ENCODE data around the gene XRN1. TPM values are rescaled to one million over a fixed set of nuclear protein-coding genes. Genes with fewer than 3 reads are reported as not detected.
"Not testable (repeated sequence)": the region's sequence is repeated elsewhere in the genome, so short reads cannot be mapped to it uniquely, and the experiment has no call there.

XRN1 gene, protein sequence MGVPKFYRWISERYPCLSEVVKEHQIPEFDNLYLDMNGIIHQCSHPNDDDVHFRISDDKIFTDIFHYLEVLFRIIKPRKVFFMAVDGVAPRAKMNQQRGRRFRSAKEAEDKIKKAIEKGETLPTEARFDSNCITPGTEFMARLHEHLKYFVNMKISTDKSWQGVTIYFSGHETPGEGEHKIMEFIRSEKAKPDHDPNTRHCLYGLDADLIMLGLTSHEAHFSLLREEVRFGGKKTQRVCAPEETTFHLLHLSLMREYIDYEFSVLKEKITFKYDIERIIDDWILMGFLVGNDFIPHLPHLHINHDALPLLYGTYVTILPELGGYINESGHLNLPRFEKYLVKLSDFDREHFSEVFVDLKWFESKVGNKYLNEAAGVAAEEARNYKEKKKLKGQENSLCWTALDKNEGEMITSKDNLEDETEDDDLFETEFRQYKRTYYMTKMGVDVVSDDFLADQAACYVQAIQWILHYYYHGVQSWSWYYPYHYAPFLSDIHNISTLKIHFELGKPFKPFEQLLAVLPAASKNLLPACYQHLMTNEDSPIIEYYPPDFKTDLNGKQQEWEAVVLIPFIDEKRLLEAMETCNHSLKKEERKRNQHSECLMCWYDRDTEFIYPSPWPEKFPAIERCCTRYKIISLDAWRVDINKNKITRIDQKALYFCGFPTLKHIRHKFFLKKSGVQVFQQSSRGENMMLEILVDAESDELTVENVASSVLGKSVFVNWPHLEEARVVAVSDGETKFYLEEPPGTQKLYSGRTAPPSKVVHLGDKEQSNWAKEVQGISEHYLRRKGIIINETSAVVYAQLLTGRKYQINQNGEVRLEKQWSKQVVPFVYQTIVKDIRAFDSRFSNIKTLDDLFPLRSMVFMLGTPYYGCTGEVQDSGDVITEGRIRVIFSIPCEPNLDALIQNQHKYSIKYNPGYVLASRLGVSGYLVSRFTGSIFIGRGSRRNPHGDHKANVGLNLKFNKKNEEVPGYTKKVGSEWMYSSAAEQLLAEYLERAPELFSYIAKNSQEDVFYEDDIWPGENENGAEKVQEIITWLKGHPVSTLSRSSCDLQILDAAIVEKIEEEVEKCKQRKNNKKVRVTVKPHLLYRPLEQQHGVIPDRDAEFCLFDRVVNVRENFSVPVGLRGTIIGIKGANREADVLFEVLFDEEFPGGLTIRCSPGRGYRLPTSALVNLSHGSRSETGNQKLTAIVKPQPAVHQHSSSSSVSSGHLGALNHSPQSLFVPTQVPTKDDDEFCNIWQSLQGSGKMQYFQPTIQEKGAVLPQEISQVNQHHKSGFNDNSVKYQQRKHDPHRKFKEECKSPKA (N-terminal part only)
- 37.9 and 49.1 TPM in 2 replicates for total RNA-seq

DNA sequence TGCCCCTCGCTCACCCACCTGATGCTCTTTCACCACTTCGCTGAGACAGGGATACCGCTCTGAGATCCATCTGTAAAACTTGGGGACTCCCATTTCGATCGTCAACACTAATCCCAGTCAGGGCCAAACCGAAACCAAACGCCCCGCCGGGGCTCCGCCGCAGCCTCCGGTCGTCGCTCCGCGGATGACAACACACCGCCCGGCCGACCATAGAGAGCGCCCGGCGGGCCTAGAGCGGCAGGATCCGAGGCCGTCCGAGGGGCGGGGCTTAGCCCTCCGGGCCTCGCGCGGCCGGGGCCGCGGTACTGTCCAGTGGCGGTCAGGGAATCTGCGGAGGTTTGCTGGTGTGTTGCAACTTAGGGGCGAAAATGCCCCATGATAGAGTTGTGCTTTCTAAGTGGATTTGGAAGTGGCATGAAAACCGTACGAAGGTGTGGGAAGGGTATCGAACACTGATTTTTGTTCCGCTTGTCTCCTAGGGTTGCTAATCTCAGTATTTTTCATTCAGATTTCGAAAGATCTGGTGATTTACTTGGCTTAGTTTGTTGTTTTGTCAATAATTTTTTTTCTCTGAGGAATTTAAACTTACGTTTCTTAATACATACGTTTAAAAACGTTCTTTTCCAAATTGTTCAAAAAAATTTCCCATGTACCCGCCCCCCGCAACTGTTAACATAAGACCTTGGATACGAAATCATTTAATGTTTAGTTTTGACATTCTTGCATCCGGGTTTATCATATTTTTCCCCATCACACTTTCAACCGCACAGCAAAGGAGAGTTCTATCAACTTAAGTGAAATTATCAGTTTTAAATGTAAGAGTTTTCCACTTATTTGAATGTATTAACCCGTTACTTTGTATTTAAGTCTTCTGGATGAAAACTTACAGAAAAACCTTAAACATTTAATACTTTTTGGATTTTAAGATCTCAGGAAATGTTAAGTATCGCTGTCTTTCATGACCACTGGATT lies at the start of gene XRN1:
XRN1 (minus strand) TSS at position 186 of the 972 bp plus-strand sequence; CDS start at position 93, 93 bp downstream.
- DNase-seq = peak; percentile 97

DNA sequence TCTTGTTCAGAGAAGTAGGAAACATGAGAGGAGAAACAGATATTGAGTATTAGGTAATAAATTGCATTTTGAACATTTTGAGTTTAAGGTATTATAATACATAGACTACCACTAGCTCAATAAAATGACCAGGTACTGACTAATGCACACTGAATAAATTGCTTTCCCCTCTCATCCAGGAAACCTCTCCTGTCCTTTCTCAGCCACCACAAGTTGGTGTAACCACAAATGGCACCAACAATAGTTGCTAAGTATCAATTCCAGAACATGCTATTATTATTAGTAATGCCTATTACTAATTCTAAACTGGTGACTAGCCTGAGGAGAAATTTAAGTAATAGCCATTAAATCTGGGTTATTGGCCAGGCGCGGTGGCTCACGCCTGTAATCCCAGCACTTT lies 47.3 kb upstream of the XRN1 start:
- DNase-seq = no peak

DNA sequence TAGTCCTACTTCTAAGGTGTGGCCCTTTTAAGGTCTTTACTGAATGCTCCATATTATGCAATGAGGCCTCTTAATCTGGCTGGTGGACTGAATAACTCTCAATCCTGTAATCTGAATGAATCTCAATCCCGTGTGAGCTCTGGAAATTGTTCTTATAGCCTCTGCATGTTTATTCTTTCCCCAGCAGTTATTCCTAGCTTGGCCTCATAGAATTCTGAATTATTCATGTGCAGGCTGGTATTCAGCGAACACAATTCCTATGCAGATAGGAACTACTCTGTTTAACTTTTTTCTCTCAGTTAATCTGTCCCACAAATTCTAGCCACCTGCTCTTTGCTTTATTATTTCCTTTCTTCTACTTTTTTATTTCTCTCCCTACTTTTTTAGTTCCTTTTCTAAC lies 44.3 kb upstream of the XRN1 start:
- no peak for DNase-seq

DNA sequence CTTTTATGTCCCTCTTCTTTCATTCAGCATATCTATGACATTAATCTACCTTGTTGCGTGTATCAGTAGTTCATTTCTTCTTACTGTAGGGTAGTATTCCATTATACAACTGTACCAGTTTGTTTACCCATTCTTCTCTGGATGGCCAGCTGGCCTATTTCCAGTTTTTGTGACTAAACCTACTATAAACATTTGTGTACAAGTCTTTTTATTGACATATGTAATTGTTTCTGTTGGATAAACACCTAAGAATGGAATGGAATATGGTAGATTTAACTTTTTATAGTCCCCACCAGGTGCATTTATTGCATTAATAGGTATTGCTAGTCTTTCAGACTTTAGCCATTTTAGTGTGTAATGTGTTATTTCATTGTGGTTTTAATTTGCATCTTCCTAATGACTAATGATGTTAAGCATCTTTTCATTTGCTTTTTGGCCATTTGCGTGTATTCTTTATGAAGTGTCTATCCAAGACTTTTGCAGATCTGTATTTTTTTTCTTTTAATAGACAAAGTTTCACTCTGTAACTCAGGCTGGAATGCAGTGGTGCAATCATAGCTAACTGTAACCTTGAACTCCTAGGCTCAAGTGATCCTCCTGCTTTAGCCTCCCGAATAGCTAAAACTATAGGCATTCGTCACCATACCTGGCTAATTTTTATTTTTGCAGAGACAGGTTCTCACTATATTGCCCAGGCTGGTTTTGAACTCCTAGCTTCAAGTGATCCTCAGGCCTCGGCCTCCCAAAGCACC lies 41.9 kb upstream of the XRN1 start:
- no peak for DNase-seq

DNA sequence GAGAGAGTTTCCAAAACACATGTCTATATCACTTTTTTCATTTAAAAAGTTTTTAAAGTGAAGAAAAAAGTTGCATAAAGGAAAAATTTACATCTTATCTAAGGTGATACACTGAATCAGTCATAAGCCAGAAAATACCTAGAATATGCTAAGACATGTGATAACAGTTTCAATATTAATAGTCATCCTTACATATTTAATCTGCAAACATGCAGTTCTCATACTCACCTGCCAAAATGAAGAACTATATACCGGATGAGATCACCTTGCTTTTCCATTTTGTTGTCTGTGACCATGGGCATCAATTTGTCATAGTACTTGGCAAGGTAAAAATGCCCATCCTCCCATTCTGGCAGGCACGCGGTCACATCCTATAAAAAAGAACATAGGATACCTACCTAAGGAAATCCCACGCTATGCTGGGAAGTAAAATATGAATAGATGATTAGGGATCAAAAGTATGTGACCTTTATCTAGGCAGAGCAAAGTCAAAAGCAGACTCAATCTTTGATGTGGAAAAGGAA lies 37.1 kb upstream of the XRN1 start:
- no peak for DNase-seq

DNA sequence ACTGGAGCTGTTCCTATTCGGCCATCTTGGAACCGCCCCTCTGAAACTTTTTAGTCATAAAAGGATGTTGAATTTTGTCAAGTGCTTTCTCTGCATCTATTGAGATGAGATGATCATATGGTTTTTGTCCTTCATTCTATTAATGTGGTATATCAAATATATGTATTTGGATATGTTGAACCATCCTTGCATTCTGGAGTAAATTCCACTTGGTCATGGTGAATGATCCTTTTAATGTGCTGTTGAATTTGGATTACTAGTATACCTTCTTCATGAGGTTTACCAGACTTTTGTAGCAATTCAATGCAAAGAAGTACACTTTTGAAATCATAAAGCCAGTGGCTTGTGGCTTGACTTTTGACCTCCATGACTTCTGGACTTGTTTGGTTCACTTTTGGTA lies 33.4 kb upstream of the XRN1 start:
- no peak for DNase-seq

DNA sequence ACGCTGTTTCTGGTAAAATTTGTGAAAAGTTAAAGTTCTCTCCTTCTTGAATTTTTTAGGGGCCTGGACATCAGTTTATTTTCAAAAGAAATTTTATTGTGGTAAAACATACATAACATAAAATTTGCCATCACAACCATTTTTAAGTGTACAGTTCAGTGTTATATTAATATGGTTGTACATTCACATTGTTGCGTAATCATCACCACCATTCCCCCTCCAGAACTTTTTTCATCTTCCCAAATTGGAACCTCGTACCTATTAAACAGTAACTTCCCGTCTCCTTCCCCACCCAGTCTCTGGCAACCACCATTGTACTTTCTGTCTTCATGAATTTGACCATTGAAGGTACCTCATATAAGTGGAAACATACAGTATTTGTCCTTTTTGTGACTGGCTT lies 23.0 kb upstream of the XRN1 start:
- no peak for DNase-seq

DNA sequence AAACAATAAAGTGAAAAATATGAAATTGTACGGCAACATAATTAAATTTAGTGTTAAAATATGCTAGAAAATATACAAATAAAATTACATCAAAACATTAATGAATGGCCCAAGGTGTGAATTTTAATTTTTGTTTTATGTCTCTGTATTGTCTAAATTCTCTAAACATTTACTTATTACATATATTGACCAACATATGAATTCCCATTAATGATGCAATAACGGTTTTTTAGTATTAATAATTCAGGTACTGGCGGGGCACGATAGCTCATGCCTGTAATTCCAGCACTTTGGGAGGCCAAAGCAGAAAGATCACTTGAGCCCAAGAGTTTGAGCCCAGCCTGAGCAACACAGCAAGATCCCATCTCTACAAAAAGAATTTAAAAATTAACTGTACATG lies 20.6 kb upstream of the XRN1 start:
- DNase-seq = no peak

DNA sequence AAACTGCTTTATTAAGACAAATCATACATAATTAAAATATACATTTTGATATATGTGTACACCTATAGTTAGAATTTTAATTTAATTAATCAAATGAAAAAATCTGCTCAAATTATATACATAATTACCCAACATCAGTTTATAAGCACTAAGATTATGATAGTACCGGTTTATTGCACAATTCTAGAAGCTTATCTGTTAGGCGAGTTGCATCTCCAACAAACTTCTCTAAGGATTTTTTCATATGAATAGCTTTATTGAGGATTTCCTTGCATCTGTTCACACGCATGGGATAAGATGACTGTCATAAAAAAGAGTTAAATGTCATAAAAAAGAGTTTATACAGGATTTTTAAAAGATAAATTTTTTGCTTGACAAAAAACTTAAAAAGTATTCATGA lies 19.9 kb upstream of the XRN1 start:
- DNase-seq = no peak

DNA sequence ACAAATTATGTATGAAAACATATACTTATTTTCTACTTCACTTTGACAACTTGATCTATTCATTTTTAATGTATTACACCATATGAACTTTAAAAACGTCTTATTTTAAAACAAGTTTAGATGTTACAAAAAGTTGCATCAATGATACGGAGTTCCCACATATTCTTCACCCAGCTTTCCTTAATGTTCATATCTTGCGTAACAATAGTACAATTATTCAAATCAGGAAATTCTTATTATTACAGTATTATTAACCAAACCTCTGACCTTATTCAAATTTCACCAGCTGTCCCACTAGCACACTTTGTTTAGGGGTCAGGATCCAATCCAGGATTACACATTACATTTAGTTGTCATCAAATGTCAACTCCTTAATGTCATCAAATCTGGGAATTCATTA lies 12.9 kb upstream of the XRN1 start:
- DNase-seq = no peak

DNA sequence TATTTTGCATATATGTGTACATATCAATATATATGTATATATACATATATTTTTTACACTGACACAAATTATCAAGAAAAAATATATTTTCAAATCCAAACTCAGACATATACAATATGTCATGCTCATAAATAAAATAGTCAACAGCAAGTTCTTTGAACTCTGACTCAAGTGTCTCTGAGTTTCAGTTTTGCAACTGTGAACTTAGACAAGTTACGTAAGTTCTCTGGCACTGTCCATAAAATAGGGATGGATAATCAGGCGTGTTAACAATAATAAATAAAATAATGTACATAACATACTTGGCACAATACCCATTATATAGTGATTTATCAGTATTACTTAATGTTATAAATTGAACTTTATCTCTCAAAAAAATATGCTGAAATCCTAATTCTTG lies 12.1 kb upstream of the XRN1 start:
- DNase-seq = no peak

DNA sequence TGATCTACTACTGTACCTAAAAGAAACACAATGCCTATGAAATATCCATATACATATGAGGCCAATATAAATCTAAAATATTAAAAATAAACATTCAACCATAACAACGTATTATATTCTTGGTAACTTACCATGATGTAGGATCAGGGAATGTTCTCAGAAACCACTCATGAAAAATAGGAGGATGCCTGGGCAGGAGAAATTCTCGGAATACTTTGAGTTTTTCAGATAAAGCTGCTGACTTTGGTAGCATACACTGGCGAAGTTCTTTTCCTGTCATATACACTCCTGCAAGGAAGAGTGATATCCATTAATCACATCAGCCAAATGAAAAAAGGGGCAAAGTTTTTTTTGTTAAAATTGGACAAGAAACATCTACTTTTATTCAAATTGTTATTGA lies 11.3 kb upstream of the XRN1 start:
- no peak for DNase-seq

DNA sequence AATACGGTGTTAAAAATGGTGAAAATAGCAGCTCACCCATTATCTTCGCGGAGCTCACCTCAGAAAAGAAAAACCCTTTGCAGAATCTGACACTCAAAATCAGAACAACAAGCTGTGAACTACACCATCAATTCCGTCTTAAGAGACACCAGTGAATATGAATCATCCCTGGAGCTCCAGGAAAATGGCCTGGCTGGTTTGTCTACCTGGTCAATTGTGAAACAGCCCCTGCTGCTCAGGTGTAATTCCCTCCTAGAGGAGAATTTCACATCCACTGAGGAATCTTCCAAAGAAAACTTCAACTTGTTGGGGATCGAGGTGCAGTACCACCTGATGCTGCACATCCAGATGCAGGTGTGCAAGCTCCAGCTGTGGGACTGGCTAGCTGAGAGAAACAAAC lies 3.0 kb upstream of the XRN1 start:
- DNase-seq = no peak

DNA sequence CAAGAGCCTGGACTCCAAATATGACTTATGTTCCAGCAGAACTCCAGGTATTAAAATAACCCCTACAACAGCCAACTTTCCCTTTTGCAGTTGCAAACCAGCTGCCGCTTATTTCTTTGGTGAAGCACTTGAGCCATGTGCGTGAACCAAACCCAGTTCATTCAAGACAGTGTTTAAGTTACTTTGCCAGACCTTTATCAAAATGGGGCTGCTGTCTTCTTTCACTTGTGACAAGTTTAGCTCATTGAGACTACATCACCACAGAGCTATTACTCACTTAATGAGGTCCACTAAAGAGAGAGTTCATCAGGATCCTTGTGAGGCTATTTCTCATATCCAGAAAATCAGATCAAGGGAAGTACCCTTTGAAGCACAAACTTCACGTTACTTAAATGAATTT lies 2.4 kb upstream of the XRN1 start:
- no peak for DNase-seq

DNA sequence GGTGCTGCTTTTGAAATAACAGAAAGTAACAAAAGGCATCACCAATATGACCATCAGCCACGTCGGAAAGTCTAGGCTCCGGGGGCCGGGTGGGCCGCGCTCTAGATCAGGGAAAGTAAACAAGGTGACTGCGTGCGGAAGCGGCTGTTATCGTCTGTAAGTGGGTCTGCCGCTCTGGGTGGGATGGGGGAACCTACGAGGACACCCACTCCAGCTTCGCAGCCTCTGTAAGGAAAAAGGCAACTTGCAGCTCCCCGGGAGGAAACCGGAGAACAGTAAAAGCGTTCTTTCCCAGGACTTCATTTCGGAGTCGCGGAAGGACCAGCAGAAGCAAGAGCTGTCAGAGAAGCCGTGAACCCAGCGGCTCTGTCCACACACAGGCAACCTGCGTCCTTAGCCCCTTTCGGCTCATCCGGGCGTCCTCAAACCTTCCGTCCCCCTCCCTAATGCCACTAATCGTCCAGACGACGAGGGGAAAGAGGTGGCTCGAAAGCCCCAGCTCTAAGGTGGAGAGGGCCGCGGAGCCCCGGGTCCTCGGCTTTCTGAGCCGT lies 461 bp downstream of the XRN1 start:
- DNase-seq = peak; percentile 55

DNA sequence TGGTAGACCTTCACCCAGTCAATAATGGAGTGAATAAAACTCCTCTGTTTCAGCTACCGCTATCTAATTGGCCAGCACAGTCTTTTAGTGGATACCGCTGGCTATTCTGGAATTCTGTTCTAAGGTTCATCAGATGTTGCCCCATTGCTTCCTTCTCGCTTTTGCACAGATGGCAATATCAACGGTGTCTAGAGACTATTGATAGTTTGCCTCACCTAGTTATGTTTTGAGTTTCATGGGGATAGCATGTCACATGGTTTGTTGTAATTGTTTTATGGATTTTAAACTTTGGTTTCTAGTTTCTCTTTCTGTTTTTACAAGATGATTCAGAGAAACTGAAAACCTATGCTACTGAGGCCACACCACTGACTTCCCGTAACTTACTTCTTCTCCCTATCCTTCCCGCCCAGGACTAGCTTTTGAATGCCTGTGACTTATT lies 2.0 kb downstream of the XRN1 start:
- DNase-seq = peak; percentile 12

DNA sequence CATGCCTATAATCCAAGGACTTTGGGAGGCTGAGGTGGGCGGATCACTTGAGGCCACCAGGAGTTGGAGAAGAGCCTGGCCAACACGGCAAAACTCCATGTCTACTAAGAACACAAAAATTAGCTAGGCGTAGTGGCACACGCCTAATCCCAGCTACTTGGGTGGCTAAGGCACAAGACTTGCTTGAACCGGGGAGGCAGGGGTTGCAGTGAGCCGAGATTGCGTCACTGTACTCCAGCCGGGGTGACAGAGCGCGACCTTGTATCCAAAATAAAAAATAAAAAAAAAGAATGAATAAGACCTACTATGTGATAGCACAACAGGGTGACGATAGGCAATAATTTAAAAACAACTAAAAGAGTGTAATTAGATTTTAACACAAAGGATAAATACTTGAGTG lies 3.5 kb downstream of the XRN1 start:
- DNase-seq = no peak

DNA sequence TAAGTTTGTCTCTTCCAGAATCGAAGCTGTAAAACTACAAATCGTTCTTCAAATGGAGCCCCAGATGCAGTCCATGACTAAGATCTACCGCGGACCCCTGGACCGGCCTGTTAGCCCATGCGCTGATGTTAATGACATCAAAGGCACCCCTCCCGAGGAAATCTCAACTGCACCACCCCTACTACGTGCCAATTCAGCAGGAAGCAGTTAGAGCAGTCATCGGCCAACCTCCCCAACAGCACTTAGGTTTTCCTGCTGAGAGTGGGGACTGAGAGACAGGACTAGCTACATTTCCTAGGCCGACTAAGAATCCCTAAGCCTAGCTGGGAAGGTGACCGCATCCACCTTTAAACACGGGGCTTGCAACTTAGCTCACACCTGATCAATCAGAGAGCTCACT lies 4.8 kb downstream of the XRN1 start:
- DNase-seq = not testable (repeated sequence)

DNA sequence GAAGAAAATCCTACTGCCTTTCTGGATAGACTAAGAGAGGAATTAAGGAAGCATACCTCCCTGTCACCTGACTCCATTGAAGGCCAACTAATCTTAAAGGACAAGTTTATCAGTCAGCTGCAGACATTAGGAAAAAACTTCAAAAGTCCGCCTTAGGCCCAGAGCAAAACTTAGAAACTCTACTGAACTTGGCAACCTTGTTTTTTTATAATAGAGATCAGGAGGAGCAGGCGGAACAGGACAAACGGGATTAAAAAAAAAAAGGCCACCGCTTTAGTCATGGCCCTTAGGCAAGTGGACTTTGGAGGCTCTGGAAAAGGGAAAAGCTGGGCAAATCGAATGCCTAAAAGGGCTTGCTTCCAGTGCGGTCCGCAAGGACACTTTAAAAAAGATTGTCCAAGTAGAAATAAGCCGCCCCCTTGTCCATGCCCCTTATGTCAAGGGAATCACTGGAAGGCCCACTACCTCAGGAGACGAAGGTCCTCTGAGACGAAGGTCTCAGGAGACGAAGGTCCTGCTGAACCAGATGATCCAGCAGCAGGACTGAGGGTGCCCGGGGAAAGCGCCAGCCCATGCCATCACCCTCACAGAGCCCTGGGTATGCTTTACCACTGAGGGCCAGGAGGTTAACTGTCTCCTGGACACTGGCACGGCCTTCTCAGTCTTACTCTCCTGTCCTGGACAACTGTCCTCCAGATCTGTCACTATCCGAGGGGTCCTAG lies 8.2 kb downstream of the XRN1 start:
- DNase-seq = not testable (repeated sequence)

DNA sequence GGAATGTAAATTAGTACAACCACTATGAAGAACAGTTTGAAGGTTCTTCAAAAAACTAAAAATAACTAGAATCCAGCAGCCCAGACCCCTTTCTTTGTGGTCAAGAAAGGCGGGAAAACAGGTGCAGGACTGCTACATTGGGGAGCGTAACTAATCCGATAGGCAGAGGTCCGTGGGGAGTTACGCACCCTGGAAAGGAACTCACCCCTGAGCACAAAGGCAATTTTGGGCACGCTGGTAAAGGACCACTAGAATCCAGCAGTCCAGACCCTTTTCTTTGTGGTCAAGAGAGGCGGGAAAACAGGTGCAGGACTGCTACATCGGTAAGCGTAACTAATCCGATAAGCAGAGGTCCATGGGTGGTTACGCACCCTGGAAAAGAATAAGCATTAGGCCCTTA lies 9.7 kb downstream of the XRN1 start:
- DNase-seq = not testable (repeated sequence)

All from dermis blood vessel endothelial cell (primary cell).